HEK293 (cell line): Measurements from ENCODE around the gene SPEG.

Source experiments
- CTCF ChIA-PET: fragments of 350-600 bp; formaldehyde crosslinking; extraction: SDS; loops from one replicate; lab custom pipeline; 2021; ENCODE audit warnings: antibody characterized with exemption; lab: Yijun Ruan, JAX
- POLR2A ChIA-PET: fragments of 300-600 bp; formaldehyde crosslinking; extraction: SDS; loops from one replicate; lab custom pipeline; 2020; ENCODE audit warnings: antibody characterized with exemption, inconsistent platforms; lab: Yijun Ruan, JAX
- H3K27ac ChIP-seq: fragments of 200-500 bp; sonication (Bioruptor generic); 2 replicates; pipeline ENCODE4 v1.5.1; 2014; ENCODE audit warnings: low read depth, low read length, control low read depth, inconsistent platforms; ENCODE audit errors: extremely low read depth
- H3K36me3 ChIP-seq, 2 experiments: fragments of 200-500 bp in 1 of 2; sonication (Bioruptor generic) in 1 of 2; 1 replicate in 1 of 2; 2 replicates in 1 of 2; pipeline ENCODE4 v1.5.1; 2014 to 2017; ENCODE audit warnings: inconsistent platforms in 2 of 2, low read length in 2 of 2; ENCODE audit not compliant: control insufficient read depth in 2 of 2, insufficient read depth in 1 of 2
- H3K4me1 ChIP-seq: fragments of 200-500 bp; sonication (Bioruptor generic); 2 replicates; pipeline ENCODE4 v1.5.1; 2014; ENCODE audit warnings: mild to moderate bottlenecking, low read length, inconsistent platforms; ENCODE audit not compliant: control insufficient read depth, insufficient read depth
- H3K4me3 ChIP-seq: 2 replicates; pipeline ENCODE4 v1.5.1; 2011; ENCODE audit warnings: low read depth, mild to moderate bottlenecking, control low read depth, low read length, moderate library complexity
- H3K9me3 ChIP-seq: fragments of 200-500 bp; sonication (Bioruptor generic); 2 replicates; pipeline ENCODE4 v1.5.1; 2014; ENCODE audit warnings: low read depth, low read length, inconsistent platforms; ENCODE audit not compliant: control insufficient read depth, insufficient read depth
- GLI2 ChIP-seq: fragments of 450-650 bp; formaldehyde crosslinking; IDR thresholded peaks from 2 replicates; pipeline ENCODE4; 2017; ENCODE audit warnings: missing biosample characterization, missing genetic modification characterization, low read depth, borderline replicate concordance
- GLI4 ChIP-seq: fragments of 450-650 bp; formaldehyde crosslinking; IDR thresholded peaks from 2 replicates; pipeline ENCODE4 v1.5.1; 2016; ENCODE audit warnings: missing biosample characterization, missing genetic modification characterization
- GLIS1 ChIP-seq: fragments of 450-650 bp; formaldehyde crosslinking; IDR thresholded peaks from 2 replicates; pipeline ENCODE4 v1.5.1; 2016; ENCODE audit warnings: missing biosample characterization, missing genetic modification characterization
- HOXC10 ChIP-seq: sonication (generic); formaldehyde crosslinking; IDR thresholded peaks from 2 replicates; pipeline ENCODE4 v1.8.1; 2023; ENCODE audit warnings: mild to moderate bottlenecking, missing genetic modification reagents
- IKZF3 ChIP-seq: fragments of 450-650 bp; IDR thresholded peaks from 2 replicates; pipeline ENCODE4 v1.5.0; 2018; ENCODE audit warnings: missing biosample characterization, mild to moderate bottlenecking, missing genetic modification characterization, moderate library complexity
- KLF8 ChIP-seq: fragments of 450-650 bp; formaldehyde crosslinking; IDR thresholded peaks from 2 replicates; pipeline ENCODE4 v1.5.1; 2016; ENCODE audit warnings: missing biosample characterization, missing genetic modification characterization
- REPIN1 ChIP-seq: fragments of 450-650 bp; formaldehyde crosslinking; IDR thresholded peaks from 2 replicates; pipeline ENCODE4 v1.5.1; 2017; ENCODE audit warnings: missing biosample characterization, missing genetic modification characterization, low read depth
- SP3 ChIP-seq: fragments of 450-650 bp; formaldehyde crosslinking; IDR thresholded peaks from 2 replicates; pipeline ENCODE4 v1.5.1; 2016; ENCODE audit warnings: missing biosample characterization, missing genetic modification characterization
- SP7 ChIP-seq: fragments of 450-650 bp; formaldehyde crosslinking; IDR thresholded peaks from 2 replicates; pipeline ENCODE4 v1.5.1; 2016; ENCODE audit warnings: missing biosample characterization, missing genetic modification characterization
- TCF7L2 ChIP-seq: IDR thresholded peaks from 2 replicates; pipeline ENCODE4 v1.6.1; 2011; ENCODE audit warnings: low read depth, mild to moderate bottlenecking, inconsistent platforms, low read length, moderate library complexity, borderline replicate concordance
- YY1 ChIP-seq: fragments of 450-650 bp; formaldehyde crosslinking; IDR thresholded peaks from 2 replicates; pipeline ENCODE4 v1.5.1; 2018; ENCODE audit warnings: missing biosample characterization, missing genetic modification characterization
- ZBTB17 ChIP-seq: fragments of 450-650 bp; formaldehyde crosslinking; IDR thresholded peaks from 2 replicates; pipeline ENCODE4 v1.5.1; 2016; ENCODE audit warnings: missing biosample characterization, missing genetic modification characterization
- ZBTB48 ChIP-seq: fragments of 450-650 bp; formaldehyde crosslinking; IDR thresholded peaks from 2 replicates; pipeline ENCODE4 v1.5.1; 2016; ENCODE audit warnings: missing biosample characterization, missing genetic modification characterization
- ZFP3 ChIP-seq: fragments of 450-650 bp; formaldehyde crosslinking; IDR thresholded peaks from 2 replicates; pipeline ENCODE4 v1.5.1; 2016; ENCODE audit warnings: low read depth, missing biosample characterization, missing genetic modification characterization
- ZNF157 ChIP-seq: fragments of 450-650 bp; formaldehyde crosslinking; IDR thresholded peaks from 2 replicates; pipeline ENCODE4 v1.5.1; 2016; ENCODE audit warnings: missing biosample characterization, missing genetic modification characterization
- ZNF211 ChIP-seq: fragments of 450-650 bp; formaldehyde crosslinking; IDR thresholded peaks from 2 replicates; pipeline ENCODE4 v1.5.1; 2016; ENCODE audit warnings: low read depth, missing biosample characterization, missing genetic modification characterization
- ZNF266 ChIP-seq: fragments of 450-650 bp; formaldehyde crosslinking; IDR thresholded peaks from 2 replicates; pipeline ENCODE4 v1.5.1; 2016; ENCODE audit warnings: missing biosample characterization, missing genetic modification characterization, low read depth
- ZNF354C ChIP-seq: fragments of 450-650 bp; formaldehyde crosslinking; IDR thresholded peaks from 2 replicates; pipeline ENCODE4 v1.5.1; 2016; ENCODE audit warnings: missing biosample characterization, missing genetic modification characterization, low read depth, borderline replicate concordance
- ZNF558 ChIP-seq: fragments of 450-650 bp; formaldehyde crosslinking; IDR thresholded peaks from 2 replicates; pipeline ENCODE4 v1.5.1; 2016; ENCODE audit warnings: missing biosample characterization, missing genetic modification characterization
- ZNF596 ChIP-seq: fragments of 450-650 bp; IDR thresholded peaks from 2 replicates; pipeline ENCODE4 v1.5.0; 2018; ENCODE audit warnings: missing biosample characterization, mild to moderate bottlenecking, missing genetic modification characterization, moderate library complexity
- ZNF654 ChIP-seq: fragments of 450-650 bp; formaldehyde crosslinking; IDR thresholded peaks from 2 replicates; pipeline ENCODE4 v1.5.1; 2016; ENCODE audit warnings: low read depth, missing biosample characterization, missing genetic modification characterization
- ZNF658 ChIP-seq: fragments of 450-650 bp; formaldehyde crosslinking; IDR thresholded peaks from 2 replicates; pipeline ENCODE4; 2016; ENCODE audit warnings: missing biosample characterization, missing genetic modification characterization
- ZNF670 ChIP-seq: fragments of 450-650 bp; formaldehyde crosslinking; IDR thresholded peaks from 2 replicates; pipeline ENCODE4 v1.5.1; 2016; ENCODE audit warnings: missing biosample characterization, missing genetic modification characterization, low read depth
- ZNF677 ChIP-seq: fragments of 450-650 bp; IDR thresholded peaks from 2 replicates; pipeline ENCODE4 v1.5.0; 2018; ENCODE audit warnings: missing biosample characterization, mild to moderate bottlenecking, missing genetic modification characterization, moderate library complexity
- ZNF777 ChIP-seq: fragments of 450-650 bp; formaldehyde crosslinking; IDR thresholded peaks from 2 replicates; pipeline ENCODE4 v1.5.1; 2017; ENCODE audit warnings: missing biosample characterization, missing genetic modification characterization, borderline replicate concordance
- ZNF785 ChIP-seq: fragments of 450-650 bp; formaldehyde crosslinking; IDR thresholded peaks from 2 replicates; pipeline ENCODE4 v1.5.1; 2016; ENCODE audit warnings: missing biosample characterization, missing genetic modification characterization
- ZNF792 ChIP-seq: fragments of 450-650 bp; formaldehyde crosslinking; IDR thresholded peaks from 2 replicates; pipeline ENCODE4 v1.5.1; 2016; ENCODE audit warnings: missing biosample characterization, missing genetic modification characterization
- ZSCAN23 ChIP-seq: fragments of 450-650 bp; formaldehyde crosslinking; IDR thresholded peaks from 2 replicates; pipeline ENCODE4 v1.5.1; 2016; ENCODE audit warnings: missing biosample characterization, missing genetic modification characterization
- TF ChIP-seq, protein P1 (sequence below): fragments of 450-650 bp; formaldehyde crosslinking; IDR thresholded peaks from 2 replicates; pipeline ENCODE4 v1.5.1; 2016; ENCODE audit warnings: missing biosample characterization, missing genetic modification characterization

The SPEG gene

DNA sequence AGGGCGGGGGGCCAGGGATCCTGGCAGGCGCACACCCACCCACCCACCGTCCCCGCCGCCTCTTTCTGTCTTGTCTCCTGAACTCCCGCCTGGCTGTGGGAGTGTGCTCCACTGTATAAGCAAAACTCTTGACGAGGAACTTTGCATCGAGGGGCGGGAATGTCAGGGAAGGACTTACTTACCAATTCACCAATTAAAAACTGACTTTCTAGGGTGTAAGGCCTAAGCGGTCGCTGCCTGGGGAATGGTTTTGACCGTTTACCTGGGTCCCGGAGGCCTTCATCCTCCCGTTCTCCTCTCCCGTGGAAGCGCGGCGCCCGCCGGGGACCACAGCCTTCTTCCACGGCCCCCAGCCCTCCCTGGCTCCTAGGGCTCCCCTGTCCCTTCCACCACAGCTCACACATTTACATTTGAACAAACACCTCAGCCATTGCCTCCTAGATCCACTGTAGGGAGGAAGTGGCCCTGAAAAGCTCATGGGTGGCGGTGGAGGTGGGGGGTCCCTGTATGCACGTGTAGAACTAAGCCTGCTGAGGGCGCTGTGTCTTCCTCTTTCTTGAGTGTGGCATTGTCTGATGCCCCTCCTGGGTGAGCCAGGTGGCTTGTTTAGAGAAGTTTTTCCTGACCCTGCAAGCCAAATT is 88.5 kb downstream of the SPEG start (continued):
- TF ChIP-seq SP3 (tag by site-specific recombination) = no peak
- TF ChIP-seq ZNF266 (tag by site-specific recombination) = no peak
- no peak for TF ChIP-seq ZSCAN23 (tag by site-specific recombination)
- TF ChIP-seq ZNF558 (tag by site-specific recombination) = no peak
- no peak for TF ChIP-seq GLIS1 (tag by site-specific recombination)
- no peak for TF ChIP-seq ZNF658
- no peak for TF ChIP-seq ZBTB17 (tag by site-specific recombination)
- TF ChIP-seq TCF7L2 = no peak
- TF ChIP-seq ZNF777 (tag by site-specific recombination) = no peak

DNA sequence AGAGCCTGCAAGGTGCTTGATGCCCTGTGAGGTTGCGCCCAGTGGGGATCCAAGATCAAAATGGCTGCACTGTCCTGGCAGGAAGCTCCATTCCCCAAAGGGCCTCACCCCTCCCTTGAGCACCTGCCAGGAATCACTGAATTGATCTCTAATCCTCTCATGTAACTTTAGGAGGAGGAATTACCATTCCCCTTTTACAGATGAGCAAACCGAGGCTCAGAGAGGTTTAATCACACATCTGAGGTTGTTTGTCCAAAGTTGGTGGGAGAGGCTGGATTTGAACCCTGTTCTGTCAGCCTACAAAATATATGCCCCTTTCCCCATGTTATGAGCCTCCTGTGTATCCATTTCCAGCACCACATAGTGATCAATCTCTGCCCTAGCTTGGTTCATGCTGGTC is 90.2 kb downstream of the SPEG start:
- ChIA-PET POLR2A (no interaction called here), CTCF (interaction anchor here (0.6 to 9.7 kb wide), 7 partner anchors 14 to 514 kb away, joined by 3 to 196 read pairs (median 8); partner anchors contain the start of genes ASIC4 and GMPPA)
- H3K4me3 ChIP-seq = no peak overlapping the region
- no peak overlapping the region for H3K27ac ChIP-seq
- H3K36me3 ChIP-seq = no peaks in the 10 kb centered on the region
- TF ChIP-seq ZNF785 = no peak
- TF ChIP-seq ZNF596 = no peak
- TF ChIP-seq ZNF654 (tag by site-specific recombination) = no peak
- no peak for TF ChIP-seq ZFP3 (tag by site-specific recombination)
- no peak for TF ChIP-seq KLF8 (tag by site-specific recombination)
- TF ChIP-seq ZNF354C = no peak
- TF ChIP-seq ZNF670 (tag by site-specific recombination) = no peak
- no peak for TF ChIP-seq YY1
- H3K9me3 ChIP-seq = no peaks in the 10 kb centered on the region
- H3K4me1 ChIP-seq = peaks cover 7% of the 10 kb centered on the region

DNA sequence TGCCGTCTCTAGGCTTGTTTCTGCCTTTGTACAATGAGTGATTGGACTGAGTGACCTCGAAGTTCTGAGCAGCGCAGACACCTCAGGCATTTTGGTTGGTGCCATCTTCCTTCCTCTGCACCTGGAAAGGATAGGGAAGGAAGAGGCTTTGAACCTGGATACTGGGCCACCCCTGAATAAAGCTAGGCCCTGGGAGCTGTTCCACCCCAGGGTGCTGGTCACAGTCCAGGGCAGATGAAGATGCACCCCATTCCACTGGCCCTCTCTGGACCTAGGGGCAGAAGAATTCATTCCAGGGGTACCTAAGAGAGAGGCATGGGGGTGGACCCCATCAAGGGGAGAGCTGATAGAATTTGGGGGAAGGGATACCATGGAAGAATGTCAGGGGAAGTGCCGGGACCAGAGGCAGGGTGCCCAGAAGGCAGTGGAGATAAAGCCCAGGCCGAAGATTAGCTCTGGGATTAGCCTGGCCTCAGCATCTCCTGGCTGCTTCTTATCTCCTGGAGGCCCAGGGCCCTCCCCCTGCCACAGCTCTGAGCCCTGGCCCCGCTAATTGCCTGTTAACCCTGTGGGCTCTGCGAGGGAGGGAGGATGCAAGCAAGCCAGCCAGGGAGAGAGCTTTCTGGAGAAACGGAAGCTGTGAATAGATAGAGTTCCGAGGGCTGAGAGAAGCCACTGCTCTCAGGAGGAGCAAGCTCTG is 91.0 kb downstream of the SPEG start:
- ChIA-PET POLR2A (no interaction called here), CTCF (interaction anchor here (0.6 to 9.7 kb wide), 9 partner anchors 9 to 231 kb away, joined by 3 to 252 read pairs (median 5); partner anchors contain the start of genes ASIC4 and GMPPA)
- peaks cover 7% of the 10 kb centered on the region for H3K4me1 ChIP-seq
- TF ChIP-seq ZNF677 (tag by site-specific recombination) (no peak), IKZF3 (tag by site-specific recombination) (no peak), HOXC10 (no peak), SP7 (0 out of 2 replicates have a peak, but pooled peaks have one; percentile 24), GLI2 (no peak), GLI4 (no peak), ZNF157 (tag by site-specific recombination) (no peak), ZNF211 (tag by site-specific recombination) (no peak), REPIN1 (tag by site-specific recombination) (no peak), ZBTB17 (tag by site-specific recombination) (0 out of 2 replicates have a peak, but pooled peaks have one; percentile 20), ZBTB48 (tag by site-specific recombination) (0 out of 2 replicates have a peak, but pooled peaks have one; percentile 15), ZNF792 (tag by site-specific recombination) (no peak)
- TF ChIP-seq, protein P1, sequence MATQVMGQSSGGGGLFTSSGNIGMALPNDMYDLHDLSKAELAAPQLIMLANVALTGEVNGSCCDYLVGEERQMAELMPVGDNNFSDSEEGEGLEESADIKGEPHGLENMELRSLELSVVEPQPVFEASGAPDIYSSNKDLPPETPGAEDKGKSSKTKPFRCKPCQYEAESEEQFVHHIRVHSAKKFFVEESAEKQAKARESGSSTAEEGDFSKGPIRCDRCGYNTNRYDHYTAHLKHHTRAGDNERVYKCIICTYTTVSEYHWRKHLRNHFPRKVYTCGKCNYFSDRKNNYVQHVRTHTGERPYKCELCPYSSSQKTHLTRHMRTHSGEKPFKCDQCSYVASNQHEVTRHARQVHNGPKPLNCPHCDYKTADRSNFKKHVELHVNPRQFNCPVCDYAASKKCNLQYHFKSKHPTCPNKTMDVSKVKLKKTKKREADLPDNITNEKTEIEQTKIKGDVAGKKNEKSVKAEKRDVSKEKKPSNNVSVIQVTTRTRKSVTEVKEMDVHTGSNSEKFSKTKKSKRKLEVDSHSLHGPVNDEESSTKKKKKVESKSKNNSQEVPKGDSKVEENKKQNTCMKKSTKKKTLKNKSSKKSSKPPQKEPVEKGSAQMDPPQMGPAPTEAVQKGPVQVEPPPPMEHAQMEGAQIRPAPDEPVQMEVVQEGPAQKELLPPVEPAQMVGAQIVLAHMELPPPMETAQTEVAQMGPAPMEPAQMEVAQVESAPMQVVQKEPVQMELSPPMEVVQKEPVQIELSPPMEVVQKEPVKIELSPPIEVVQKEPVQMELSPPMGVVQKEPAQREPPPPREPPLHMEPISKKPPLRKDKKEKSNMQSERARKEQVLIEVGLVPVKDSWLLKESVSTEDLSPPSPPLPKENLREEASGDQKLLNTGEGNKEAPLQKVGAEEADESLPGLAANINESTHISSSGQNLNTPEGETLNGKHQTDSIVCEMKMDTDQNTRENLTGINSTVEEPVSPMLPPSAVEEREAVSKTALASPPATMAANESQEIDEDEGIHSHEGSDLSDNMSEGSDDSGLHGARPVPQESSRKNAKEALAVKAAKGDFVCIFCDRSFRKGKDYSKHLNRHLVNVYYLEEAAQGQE (tag by site-specific recombination) = 0 out of 2 replicates have a peak, but pooled peaks have one; percentile 45
- H3K4me3 ChIP-seq = no peak overlapping the region
- no peaks in the 10 kb centered on the region for H3K36me3 ChIP-seq
- H3K9me3 ChIP-seq = no peaks in the 10 kb centered on the region
- no peak overlapping the region for H3K27ac ChIP-seq
